Activated CD4-positive, alpha-beta T cell treated with anti-CD3 and anti-CD28 coated beads for 36 hours (primary cell): Measurements from ENCODE around the gene SETDB1. TPM values are rescaled to one million over a fixed set of nuclear protein-coding genes. Genes with fewer than 3 reads are reported as not detected.
"Not testable (repeated sequence)": the region's sequence is repeated elsewhere in the genome, so short reads cannot be mapped to it uniquely, and the experiment has no call there.

ENCODE experiments used
- ATAC-seq: fragments of 200-7000 bp; cut with Tn5 transposase; one replicate; pipeline ENCODE4 v1.10.0; 2021; ENCODE audit warnings: mild to moderate bottlenecking, moderate library complexity
- CTCF ChIA-PET: fragments of 350-600 bp; sonication (Branson Sonifier 250); formaldehyde crosslinking; loops from one replicate; lab custom pipeline; 2021; ENCODE audit warnings: antibody characterized with exemption; lab: Charles Lee
- POLR2A ChIA-PET: fragments of 350-600 bp; sonication (Branson Sonifier 250); formaldehyde crosslinking; loops from one replicate; lab custom pipeline; 2021; ENCODE audit warnings: antibody characterized with exemption, inconsistent platforms; lab: Charles Lee
- DNase-seq: peaks from one replicate; pipeline ENCODE4 v3.0.0-alpha.2; 2020
- H3K27ac Mint-ChIP-seq: one replicate; pipeline ENCODE4 v1.8.0; 2021; ENCODE audit warnings: mixed read lengths
- H3K27me3 Mint-ChIP-seq: one replicate; pipeline ENCODE4 v1.8.0; 2021; ENCODE audit warnings: mixed read lengths
- H3K36me3 Mint-ChIP-seq: one replicate; pipeline ENCODE4 v1.8.0; 2021; ENCODE audit warnings: low read depth, mixed read lengths
- H3K4me1 Mint-ChIP-seq: one replicate; pipeline ENCODE4 v1.8.0; 2021; ENCODE audit warnings: mixed read lengths
- H3K4me3 Mint-ChIP-seq: one replicate; pipeline ENCODE4 v1.8.0; 2021; ENCODE audit warnings: mild to moderate bottlenecking, moderate library complexity, mixed read lengths
- H3K9me3 Mint-ChIP-seq: one replicate; pipeline ENCODE4 v1.8.0; 2021; ENCODE audit warnings: low read depth, mixed read lengths
- intact Hi-C, 2 experiments: fragments of 100-400 bp; cut with DNase I in 1 of 2; cut with micrococcal nuclease in 1 of 2; formaldehyde crosslinking; loops; one replicate each; pipeline versions ENCODE4 v1.14.2 to v1.15.1; 2022 to 2024; cut with DNase I, micrococcal nuclease
- total RNA-seq, 2 experiments: library from RNA; stranded (reverse); gene quantifications; one replicate each; pipeline ENCODE4 v1.2.3, GENCODE V29; 2021

SETDB1 gene
- 10 to 100 TPM; 48.8 to 52.7 TPM for total RNA-seq

DNA sequence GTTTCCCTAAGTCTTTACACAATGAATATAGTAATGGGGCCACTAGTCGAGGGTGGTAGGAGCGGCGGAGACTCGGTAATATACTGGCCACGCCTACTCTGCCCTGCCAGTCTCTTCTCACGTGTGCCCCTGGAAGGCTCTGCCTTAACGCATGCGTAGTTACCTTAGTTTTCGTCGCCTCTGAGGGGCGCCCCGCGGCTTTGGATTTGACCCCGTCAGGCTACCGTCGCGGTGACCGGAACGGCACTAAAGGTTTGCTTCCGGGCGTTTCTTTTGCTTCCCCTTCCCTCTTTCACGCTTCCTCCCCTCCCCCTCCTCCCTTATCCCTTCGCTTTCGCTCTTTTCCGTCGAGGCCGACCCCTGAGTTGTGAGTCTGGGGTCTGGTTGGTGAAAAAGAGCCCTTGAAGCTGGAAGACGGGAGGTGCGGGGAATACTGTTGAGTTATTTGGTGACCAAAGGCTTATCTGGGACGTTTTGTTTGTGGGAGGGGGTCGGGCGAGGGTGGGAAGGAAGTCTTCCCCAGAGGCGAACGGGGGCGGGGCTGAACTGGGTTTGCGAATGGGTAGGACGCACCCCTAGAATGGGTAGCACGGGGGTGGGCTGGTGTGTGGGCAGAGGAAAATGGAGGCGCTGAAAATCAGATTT, at the start of gene SETDB1:
Gene SETDB1, plus strand, starts transcription at position 267 of the 645 bp plus-strand sequence. CDS start 1,352 bp downstream, outside the sequence.
- Mint-ChIP-seq H3K36me3 (peaks cover 36% of the 10 kb centered on the region), H3K27ac (peak within 1 kb of the TSS; percentile 96), H3K9me3 (no peaks in the 10 kb centered on the region), H3K4me1 (peaks cover 29% of the 10 kb centered on the region), H3K27me3 (no peaks in the 10 kb centered on the region), H3K4me3 (peak within 1 kb of the TSS; percentile 89)
- DNase-seq, result peak; percentile 97
- ChIA-PET CTCF (interaction anchor here (0.5 to 1.6 kb wide), 3 partner anchors 14 to 81 kb away, joined by 3 read pairs; no protein-coding TSS in a partner anchor), POLR2A (interaction anchor here (1.4 kb wide), 1 partner anchor 361 kb away, joined by 9 read pairs; no protein-coding TSS in a partner anchor)
- ATAC-seq, result peak; percentile 89
- intact Hi-C loops, result loop anchor here (1.0 to 5.0 kb wide), 14 partner anchors 48 to 604 kb away; partner anchors contain the start of genes ARNT (in 2 of the 2), CDC42SE1 (in 1 of the 2), CERS2 (in 1 of the 2) and ENSA (in 1 of the 2)

DNA sequence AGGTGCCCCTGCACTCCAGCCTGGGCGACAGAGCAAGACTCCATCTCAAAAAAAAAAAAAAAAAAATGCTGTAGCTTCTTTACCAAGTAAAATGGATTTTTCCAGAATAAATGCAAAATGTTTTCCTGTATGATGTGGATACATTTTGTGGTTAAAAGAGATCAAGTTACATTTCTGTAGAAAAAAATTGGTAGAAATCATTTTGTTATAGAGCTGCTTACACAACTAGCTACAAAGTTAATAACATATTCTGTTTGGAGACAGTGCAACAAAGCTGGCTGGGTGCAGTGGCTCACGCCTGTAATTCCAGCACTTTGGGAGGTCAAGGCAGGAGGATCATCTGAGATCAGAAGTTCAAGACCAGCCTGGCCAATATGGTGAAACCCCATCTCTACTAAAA, 47.2 kb upstream of the SETDB1 start:
- CTCF ChIA-PET, result interaction anchor here (0.6 to 1.6 kb wide), 5 partner anchors 9 to 1174 kb away, joined by 3 to 7 read pairs (median 4); no protein-coding TSS in a partner anchor
- POLR2A ChIA-PET, H3K27me3 Mint-ChIP-seq, ATAC-seq, H3K27ac Mint-ChIP-seq, H3K36me3 Mint-ChIP-seq, H3K4me3 Mint-ChIP-seq, H3K9me3 Mint-ChIP-seq, DNase-seq: not testable (repeated sequence)
- peaks cover 27% of the 10 kb centered on the region for H3K4me1 Mint-ChIP-seq
- intact Hi-C loops, result loop anchor here in 1 of 2 experiments (5.0 kb wide), 2 partner anchors 37 to 317 kb away; no protein-coding TSS in a partner anchor

DNA sequence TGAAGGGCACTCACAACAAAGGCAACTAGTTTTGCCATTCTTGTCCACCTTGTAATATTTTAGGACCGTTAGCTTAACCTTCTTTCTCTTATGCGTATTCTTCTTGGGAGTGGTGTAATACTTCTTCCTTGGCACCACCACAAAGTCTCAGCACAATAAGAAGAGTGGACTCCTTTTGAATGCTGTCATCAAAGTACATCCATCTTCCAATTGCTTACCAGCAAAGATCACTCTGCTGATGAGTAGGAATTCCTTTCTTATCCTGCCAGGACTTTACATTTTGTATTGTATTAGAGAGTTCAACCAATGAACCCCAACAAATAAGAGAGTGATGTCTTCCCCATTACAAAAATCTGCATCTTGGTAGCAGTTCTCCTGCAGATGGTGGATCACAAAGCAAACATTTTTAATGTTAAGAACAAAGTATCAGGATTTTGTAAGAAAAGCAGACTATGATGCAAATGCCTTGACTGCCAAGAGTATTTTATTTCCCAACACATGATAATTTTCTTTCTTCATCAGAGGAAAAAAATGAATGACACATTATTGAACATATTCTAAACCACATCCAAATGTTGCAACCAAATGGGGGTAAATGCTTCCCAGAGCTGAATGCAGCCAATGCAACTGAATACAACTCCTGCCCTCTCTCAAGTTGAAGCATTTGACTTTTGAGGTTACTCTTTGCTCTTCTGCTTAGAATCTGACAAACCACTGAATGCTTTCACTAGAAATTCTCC, 44.7 kb upstream of the SETDB1 start:
- no peaks in the 10 kb centered on the region for H3K27me3 Mint-ChIP-seq
- no peak overlapping the region for H3K27ac Mint-ChIP-seq
- H3K9me3 Mint-ChIP-seq, result no peaks in the 10 kb centered on the region
- H3K4me3 Mint-ChIP-seq, result no peak overlapping the region
- DNase-seq (no peak), ATAC-seq (no peak)
- intact Hi-C loops, result no loop called here
- CTCF ChIA-PET, result interaction anchor here (1.3 kb wide), 1 partner anchor 40 kb away, joined by 3 read pairs; no protein-coding TSS in a partner anchor
- POLR2A ChIA-PET, result no interaction called here
- H3K36me3 Mint-ChIP-seq, result no peaks in the 10 kb centered on the region
- peaks cover 13% of the 10 kb centered on the region for H3K4me1 Mint-ChIP-seq

DNA sequence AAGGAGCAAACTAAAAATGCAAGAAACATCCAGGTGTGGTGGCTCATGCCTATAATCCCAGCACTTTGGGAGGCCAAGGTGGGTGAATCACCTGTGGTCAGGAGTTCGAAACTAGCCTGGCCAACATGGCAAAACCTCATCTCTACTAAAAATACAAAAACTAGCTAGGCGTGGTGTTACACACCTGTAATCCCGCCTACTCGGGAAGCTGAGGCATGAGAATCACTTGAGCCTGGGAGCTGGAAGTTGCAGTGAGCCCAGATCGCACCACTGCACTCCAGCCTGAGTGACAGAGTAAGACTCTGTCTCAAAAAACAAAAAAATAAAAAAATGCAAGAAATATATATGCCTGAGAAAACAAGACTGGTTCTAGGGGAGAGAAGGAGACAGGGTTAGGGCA, 43.0 kb upstream of the SETDB1 start:
- H3K27ac Mint-ChIP-seq, H3K9me3 Mint-ChIP-seq, H3K27me3 Mint-ChIP-seq, H3K4me3 Mint-ChIP-seq, CTCF ChIA-PET, H3K36me3 Mint-ChIP-seq, intact Hi-C loops, POLR2A ChIA-PET, ATAC-seq, DNase-seq, H3K4me1 Mint-ChIP-seq: not testable (repeated sequence)

DNA sequence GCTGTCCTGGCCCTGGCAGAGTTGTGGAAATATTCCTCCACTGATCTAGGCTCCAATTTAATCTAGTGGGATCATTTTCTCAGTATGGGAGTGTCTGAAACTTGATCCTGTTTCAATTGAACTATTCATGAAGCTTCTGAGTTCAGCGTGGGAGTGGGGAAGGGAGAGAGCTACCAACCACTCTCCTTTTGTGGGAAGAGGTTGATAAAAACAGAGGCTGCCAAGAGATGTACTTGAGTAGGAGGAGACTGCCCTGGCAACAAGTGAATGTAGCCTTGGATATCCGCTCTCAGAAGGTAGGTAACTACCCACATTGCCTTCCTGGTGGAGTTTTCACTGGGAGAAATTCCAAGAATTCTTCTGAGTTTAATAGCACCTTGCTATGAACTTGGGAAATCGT, 39.1 kb upstream of the SETDB1 start, which contains the start of gene CTXND2:
Gene CTXND2, plus strand, starts transcription at position 119 of the 400 bp plus-strand sequence. CDS start 25,179 bp downstream, outside the sequence.
- peaks cover 34% of the 10 kb centered on the region for H3K4me1 Mint-ChIP-seq
- CTCF ChIA-PET, result interaction anchor here (0.6 to 1.5 kb wide), 3 partner anchors 8 to 47 kb away, joined by 3 to 7 read pairs (median 3); no protein-coding TSS in a partner anchor
- H3K36me3 Mint-ChIP-seq, result no peaks in the 10 kb centered on the region
- DNase-seq (no peak), ATAC-seq (no peak)
- POLR2A ChIA-PET, result interaction anchor here (0.5 kb wide), 1 partner anchor 63 kb away, joined by 16 read pairs; no protein-coding TSS in a partner anchor
- no peaks in the 10 kb centered on the region for H3K27me3 Mint-ChIP-seq
- H3K9me3 Mint-ChIP-seq, result no peaks in the 10 kb centered on the region
- no peak within 1 kb of the TSS for H3K27ac Mint-ChIP-seq
- intact Hi-C loops, result no loop called here
- H3K4me3 Mint-ChIP-seq, result no peak within 1 kb of the TSS

DNA sequence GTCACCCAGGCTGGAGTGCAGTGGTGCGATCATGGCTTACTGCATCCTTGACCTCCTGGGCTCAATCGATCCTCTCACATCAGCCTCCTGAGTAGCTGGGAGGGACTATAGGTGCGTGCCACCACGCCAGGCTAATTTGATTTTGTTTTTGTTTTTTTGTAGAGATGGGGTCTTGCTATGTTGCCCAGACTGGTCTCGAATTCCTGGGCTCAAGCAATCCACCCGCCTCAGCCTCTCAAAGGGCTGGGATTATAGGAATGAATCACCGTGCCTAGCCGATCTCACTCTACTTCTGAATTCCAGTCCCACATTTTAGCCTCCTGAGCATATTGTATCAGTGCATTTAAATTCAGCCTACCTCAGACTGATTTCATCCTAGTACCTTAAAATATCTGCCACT, 37.4 kb upstream of the SETDB1 start:
- Mint-ChIP-seq H3K9me3 (no peaks in the 10 kb centered on the region), H3K36me3 (no peaks in the 10 kb centered on the region), H3K4me3 (no peak overlapping the region), H3K27ac (no peak overlapping the region), H3K27me3 (no peaks in the 10 kb centered on the region), H3K4me1 (peaks cover 24% of the 10 kb centered on the region)
- DNase-seq (no peak), ATAC-seq (no peak)
- intact Hi-C loops, result no loop called here
- ChIA-PET CTCF (interaction anchor here (0.7 to 1.8 kb wide), 3 partner anchors 30 to 118 kb away, joined by 3 to 4 read pairs (median 4); partner anchors contain the start of gene MINDY1), POLR2A (no interaction called here)

DNA sequence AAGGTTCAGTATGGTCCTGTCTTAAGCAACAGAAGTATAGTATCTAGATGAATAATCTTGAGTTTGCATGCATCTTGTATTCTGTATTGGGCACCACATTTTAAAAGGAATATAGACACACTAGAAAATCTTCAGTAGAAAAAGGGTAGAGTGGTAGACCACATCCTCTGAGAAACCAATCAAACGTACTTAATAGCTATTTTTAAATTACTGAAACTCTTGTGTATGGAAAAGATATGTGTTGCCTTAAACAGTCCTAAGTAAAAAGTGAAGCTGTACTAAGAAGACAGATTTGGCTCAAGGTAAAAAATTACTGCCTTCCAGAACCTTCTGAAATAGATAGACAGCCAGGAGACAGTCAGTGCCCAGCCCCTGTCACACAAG, 36.1 kb upstream of the SETDB1 start:
- DNase-seq, result no peak
- H3K27me3 Mint-ChIP-seq, result no peaks in the 10 kb centered on the region
- H3K4me1 Mint-ChIP-seq, result peaks cover 24% of the 10 kb centered on the region
- H3K36me3 Mint-ChIP-seq, result no peaks in the 10 kb centered on the region
- peak overlapping the region; percentile 18 for H3K4me3 Mint-ChIP-seq
- peak; percentile 93 for ATAC-seq
- ChIA-PET POLR2A (interaction anchor here (1.2 kb wide), 1 partner anchor 32 kb away, joined by 6 read pairs; no protein-coding TSS in a partner anchor), CTCF (interaction anchor here (0.8 to 1.8 kb wide), 4 partner anchors 11 to 116 kb away, joined by 3 to 6 read pairs (median 4); partner anchors contain the start of gene MINDY1)
- H3K27ac Mint-ChIP-seq, result peak overlapping the region; percentile 61
- intact Hi-C loops, result no loop called here
- H3K9me3 Mint-ChIP-seq, result no peaks in the 10 kb centered on the region

DNA sequence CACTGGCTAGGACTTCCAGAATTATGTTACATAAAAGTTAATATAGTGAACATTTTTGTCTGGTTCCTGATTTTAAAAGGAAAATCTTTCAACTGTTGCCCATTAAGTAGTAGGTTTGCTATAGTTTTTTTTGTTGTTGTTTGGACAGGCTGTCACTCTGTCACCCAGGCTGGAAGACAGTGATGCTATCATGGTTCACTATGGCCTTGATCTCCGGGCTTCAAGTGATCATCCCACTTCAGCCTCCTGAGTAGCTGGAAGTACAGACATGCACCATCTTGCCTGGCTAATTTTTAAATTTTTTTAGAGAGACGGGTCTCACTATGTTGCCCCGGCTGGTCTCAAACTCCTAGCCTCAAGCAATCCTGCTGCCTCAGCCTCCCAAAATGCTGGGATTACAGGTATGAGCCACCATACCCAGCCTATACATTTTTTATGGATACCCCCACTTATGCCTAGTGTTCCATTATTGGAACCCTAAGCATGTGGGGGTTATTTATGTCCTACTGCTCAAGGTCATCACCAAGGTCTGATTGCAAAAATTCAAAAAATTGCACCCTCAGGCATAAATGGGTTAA, 32.7 kb upstream of the SETDB1 start:
- intact Hi-C loops, result no loop called here
- Mint-ChIP-seq H3K36me3 (no peaks in the 10 kb centered on the region), H3K27me3 (peaks cover 2% of the 10 kb centered on the region), H3K9me3 (no peaks in the 10 kb centered on the region), H3K4me3 (no peak overlapping the region), H3K4me1 (peaks cover 26% of the 10 kb centered on the region), H3K27ac (no peak overlapping the region)
- ChIA-PET POLR2A (no interaction called here), CTCF (interaction anchor here (0.6 kb wide), 1 partner anchor 71 kb away, joined by 3 read pairs; no protein-coding TSS in a partner anchor)
- no peak for ATAC-seq
- no peak for DNase-seq

DNA sequence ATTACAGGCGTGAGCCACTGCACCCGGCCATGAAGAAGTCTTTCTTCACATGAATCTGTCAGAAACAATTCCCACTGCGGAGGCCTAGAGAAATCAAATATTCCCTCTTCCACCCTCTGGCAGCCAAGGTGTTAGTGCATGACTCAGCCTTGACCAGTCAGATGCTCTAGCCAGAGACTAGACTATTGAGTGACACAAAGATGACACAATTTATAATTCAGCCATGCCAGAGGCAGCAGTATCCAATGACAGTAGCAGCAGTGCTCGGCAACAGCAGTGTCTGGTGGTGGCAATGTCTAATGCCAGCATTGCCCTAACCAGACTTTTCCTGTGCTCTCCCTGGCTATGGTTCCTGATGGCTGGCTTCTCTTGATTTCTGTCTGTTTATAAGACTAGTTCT, 30.5 kb upstream of the SETDB1 start:
- Mint-ChIP-seq H3K36me3 (no peaks in the 10 kb centered on the region), H3K4me1 (peaks cover 11% of the 10 kb centered on the region), H3K27ac (no peak overlapping the region), H3K9me3 (no peaks in the 10 kb centered on the region), H3K27me3 (peaks cover 2% of the 10 kb centered on the region), H3K4me3 (no peak overlapping the region)
- ATAC-seq (no peak), DNase-seq (no peak)
- ChIA-PET POLR2A (no interaction called here), CTCF (interaction anchor here (1.0 kb wide), 1 partner anchor 27 kb away, joined by 3 read pairs; no protein-coding TSS in a partner anchor)
- intact Hi-C loops, result no loop called here

DNA sequence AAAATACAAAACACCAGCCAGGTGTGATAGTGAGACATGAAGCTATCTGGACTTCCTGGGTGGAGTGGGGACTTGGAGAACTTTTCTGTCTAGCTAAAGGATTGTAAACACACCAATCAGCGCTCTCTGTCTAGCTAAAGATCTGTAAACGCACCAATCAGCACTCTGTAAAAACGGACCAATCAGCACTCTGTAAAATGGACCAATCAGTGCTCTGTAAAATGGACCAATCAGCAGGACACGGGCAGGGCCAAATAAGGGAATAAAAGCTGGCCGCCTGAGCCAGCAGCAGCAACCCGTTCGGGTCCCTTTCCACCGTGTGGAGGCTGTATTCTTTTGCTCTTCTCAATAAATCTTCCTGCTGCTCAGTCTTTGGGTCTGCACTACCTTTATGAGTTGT, 26.4 kb upstream of the SETDB1 start:
- H3K4me3 Mint-ChIP-seq, H3K27ac Mint-ChIP-seq, H3K9me3 Mint-ChIP-seq, H3K27me3 Mint-ChIP-seq, H3K36me3 Mint-ChIP-seq, DNase-seq, intact Hi-C loops, POLR2A ChIA-PET, ATAC-seq, H3K4me1 Mint-ChIP-seq: not testable (repeated sequence)
- CTCF ChIA-PET, result interaction anchor here (1.2 kb wide), 1 partner anchor 23 kb away, joined by 4 read pairs; no protein-coding TSS in a partner anchor

DNA sequence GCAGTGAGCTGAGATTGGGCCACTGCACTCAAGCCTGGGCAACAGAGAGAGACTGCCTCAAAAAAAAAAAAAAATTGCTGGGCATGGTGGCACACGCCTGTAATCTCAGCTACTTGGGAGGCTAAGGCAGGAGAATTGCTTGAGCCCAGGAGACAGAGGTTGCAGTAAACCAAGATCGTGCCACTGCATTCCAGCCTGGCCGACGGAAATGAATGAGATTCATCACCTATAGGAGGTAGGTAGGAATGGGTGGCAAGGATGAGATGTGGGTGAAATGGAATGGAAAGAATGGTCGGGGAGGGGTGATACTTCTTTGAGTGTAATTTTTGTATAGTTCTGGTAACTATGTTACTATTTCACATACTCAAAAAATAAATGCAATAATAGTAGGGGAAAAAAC, 23.8 kb upstream of the SETDB1 start:
- ChIA-PET POLR2A (no interaction called here), CTCF (no interaction called here)
- Mint-ChIP-seq H3K27me3 (no peaks in the 10 kb centered on the region), H3K27ac (no peak overlapping the region), H3K4me3 (no peak overlapping the region), H3K4me1 (peaks cover 5% of the 10 kb centered on the region), H3K9me3 (no peaks in the 10 kb centered on the region), H3K36me3 (no peaks in the 10 kb centered on the region)
- ATAC-seq (no peak), DNase-seq (no peak)
- intact Hi-C loops, result no loop called here
